Hepatocyte (in vitro differentiated cells): Measurements from ENCODE around the gene MSL3B. TPM values are rescaled to one million over a fixed set of nuclear protein-coding genes. Genes with fewer than 3 reads are reported as not detected.
A peak's percentile ranks its signal among the peaks of the same experiment; 100 is the strongest.

ENCODE experiments used
- DNase-seq: peaks from one replicate; pipeline ENCODE4 v3.0.0-alpha.2; 2016; ENCODE audit warnings: low spot score
- H2AFZ ChIP-seq: fragments of 200-600 bp; sonication (generic); 2 replicates; pipeline ENCODE4 v1.6.0; 2016; ENCODE audit warnings: antibody characterized with exemption, mild to moderate bottlenecking
- H3K27ac ChIP-seq: fragments of 200-600 bp; sonication (generic); 2 replicates; pipeline ENCODE4 v1.5.1; 2016; ENCODE audit warnings: mild to moderate bottlenecking
- H3K27me3 ChIP-seq: fragments of 200-600 bp; sonication (generic); 2 replicates; pipeline ENCODE4 v1.6.1; 2016
- H3K36me3 ChIP-seq: fragments of 200-600 bp; sonication (generic); replicated peaks from 2 replicates; pipeline ENCODE4 v1.5.1; 2016; ENCODE audit warnings: low read depth; ENCODE audit not compliant: insufficient read depth
- H3K4me1 ChIP-seq: fragments of 200-600 bp; sonication (generic); 2 replicates; pipeline ENCODE4 v1.5.1; 2016; ENCODE audit warnings: mild to moderate bottlenecking, moderate library complexity; ENCODE audit not compliant: insufficient read depth
- H3K4me2 ChIP-seq: fragments of 200-600 bp; sonication (generic); 2 replicates; pipeline ENCODE4 v1.6.0; 2016
- H3K4me3 ChIP-seq: fragments of 200-600 bp; sonication (generic); 2 replicates; pipeline ENCODE4 v1.5.1; 2016; ENCODE audit warnings: mild to moderate bottlenecking
- H3K79me2 ChIP-seq: fragments of 200-600 bp; sonication (generic); 2 replicates; pipeline ENCODE4 v1.6.0; 2017; ENCODE audit warnings: mild to moderate bottlenecking
- H3K9me2 ChIP-seq: fragments of 200-600 bp; sonication (generic); replicated peaks from 2 replicates; pipeline ENCODE4 v1.6.0; 2017; ENCODE audit warnings: mild to moderate bottlenecking; ENCODE audit not compliant: insufficient read depth
- H3K9me3 ChIP-seq: fragments of 200-600 bp; sonication (generic); 2 replicates; pipeline ENCODE4 v1.5.1; 2016; ENCODE audit warnings: low read depth, mild to moderate bottlenecking
- H4K20me1 ChIP-seq: fragments of 200-600 bp; sonication (generic); 2 replicates; pipeline ENCODE4 v1.6.0; 2016; ENCODE audit warnings: mild to moderate bottlenecking; ENCODE audit not compliant: insufficient read depth, poor library complexity, severe bottlenecking
- CTCF ChIP-seq: fragments of 200-600 bp; sonication (generic); IDR thresholded peaks from 2 replicates; pipeline ENCODE4 v1.5.1; 2016; ENCODE audit warnings: antibody characterized with exemption, mild to moderate bottlenecking; ENCODE audit not compliant: poor library complexity
- EZH2 ChIP-seq: fragments of 200-600 bp; sonication (generic); IDR thresholded peaks from 2 replicates; pipeline ENCODE4 v1.6.1; 2016; ENCODE audit warnings: antibody characterized with exemption, mild to moderate bottlenecking, borderline replicate concordance
- EZH2phosphoT487 ChIP-seq: fragments of 200-600 bp; sonication (generic); IDR thresholded peaks from one replicate; pipeline ENCODE4 v1.6.1; 2018; ENCODE audit warnings: antibody characterized with exemption, mild to moderate bottlenecking, low read depth, moderate library complexity; ENCODE audit not compliant: unreplicated experiment, severe bottlenecking
- WGBS: methylation state at CpG from one replicate; pipeline ENCODE4 v1.1.6; 2016; ENCODE audit warnings: low lambda C conversion rate; ENCODE audit errors: missing lambda C conversion rate; 5-methylcytosine and 5-hydroxymethylcytosine counted together
- polyA plus RNA-seq: library from polyadenylated mRNA; unstranded; fragments of >200 nt; fragmentation: Nextera tagmentation; extraction: Ambion mirVana; gene quantifications from 2 replicates; pipeline ENCODE4 v1.2.1, GENCODE V29; 2016
- total RNA-seq: library from RNA; depleted of rRNA; stranded (reverse); fragments of >200 nt; gene quantifications from 2 replicates; pipeline ENCODE4 v1.2.3, GENCODE V29; 2014

The MSL3B gene

GRCh38 chr2:233816771-233817170 lies 51.4 kb downstream of the MSL3B start:
- no peak for TF ChIP-seq CTCF
- no peak for TF ChIP-seq EZH2
- no peak for TF ChIP-seq EZH2phosphoT487
- H3K9me3 ChIP-seq = no peaks in the 10 kb centered on the region
- H2AFZ ChIP-seq = no peak overlapping the region
- peaks cover 10% of the 10 kb centered on the region for H3K4me1 ChIP-seq
- no peak overlapping the region for H3K27ac ChIP-seq
- WGBS = 85% methylated on average over 4 of the region's 4 CpGs
- no peak overlapping the region for H3K4me3 ChIP-seq
- H3K27me3 ChIP-seq = no peaks in the 10 kb centered on the region
- no peaks in the 10 kb centered on the region for H3K9me2 ChIP-seq
- H3K4me2 ChIP-seq = no peak overlapping the region
- no peaks in the 10 kb centered on the region for H4K20me1 ChIP-seq
- peak; percentile 20 for DNase-seq
- no peaks in the 10 kb centered on the region for H3K79me2 ChIP-seq
- no peaks in the 10 kb centered on the region for H3K36me3 ChIP-seq

GRCh38 chr2:233816334-233816733 lies 51.9 kb downstream of the MSL3B start:
- Histone ChIP-seq H3K27ac (no peak overlapping the region), H3K79me2 (no peaks in the 10 kb centered on the region), H3K9me2 (no peaks in the 10 kb centered on the region), H4K20me1 (no peaks in the 10 kb centered on the region), H3K27me3 (no peaks in the 10 kb centered on the region), H3K4me3 (no peak overlapping the region), H3K9me3 (no peaks in the 10 kb centered on the region), H3K4me1 (peaks cover 10% of the 10 kb centered on the region), H3K36me3 (no peaks in the 10 kb centered on the region), H3K4me2 (no peak overlapping the region), H2AFZ (no peak overlapping the region)
- DNase-seq = no peak
- no peak for TF ChIP-seq EZH2phosphoT487
- TF ChIP-seq EZH2 = no peak
- TF ChIP-seq CTCF = no peak
- WGBS = 66% methylated on average over 2 of the region's 2 CpGs

DNA sequence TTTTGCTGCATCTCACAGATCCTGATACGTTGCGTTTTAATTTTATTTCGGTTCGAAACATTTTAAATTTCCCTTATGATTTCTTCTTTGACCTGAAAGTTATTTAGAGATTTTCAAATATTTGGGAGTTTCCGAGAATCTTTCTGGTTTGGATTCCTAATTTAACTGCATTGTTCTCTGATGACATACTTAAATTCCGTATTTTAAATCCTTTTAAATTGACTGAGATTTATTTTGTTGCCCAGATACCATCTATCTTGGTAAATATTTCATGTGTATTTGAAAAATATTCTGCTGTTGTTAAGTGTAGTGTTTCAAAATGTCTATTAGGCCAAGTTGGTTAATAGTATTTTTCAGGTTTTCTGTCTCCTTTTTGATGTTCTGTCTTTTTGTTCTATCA lies 52.3 kb downstream of the MSL3B start:
- Histone ChIP-seq H4K20me1 (no peaks in the 10 kb centered on the region), H3K9me2 (no peaks in the 10 kb centered on the region), H3K79me2 (no peaks in the 10 kb centered on the region), H3K27ac (no peak overlapping the region), H3K4me1 (peaks cover 10% of the 10 kb centered on the region), H3K4me3 (no peak overlapping the region), H3K36me3 (no peaks in the 10 kb centered on the region), H3K27me3 (no peaks in the 10 kb centered on the region), H3K9me3 (no peaks in the 10 kb centered on the region), H2AFZ (no peak overlapping the region), H3K4me2 (no peak overlapping the region)
- no peak for DNase-seq
- WGBS = 84% methylated on average over 6 of the region's 6 CpGs
- TF ChIP-seq EZH2 = no peak
- no peak for TF ChIP-seq CTCF
- no peak for TF ChIP-seq EZH2phosphoT487

Other genes starting within 250 kb of the MSL3B start
- gene UGT1A10, start 231.9 kb downstream of the MSL3B start, total RNA-seq = not detected in 2 replicates
- not detected in 2 replicates for gene UGT1A10, start 231.9 kb downstream of the MSL3B start, polyA plus RNA-seq
- 9.6 and 9.8 TPM in 2 replicates for gene UGT1A9, start 196.5 kb downstream of the MSL3B start, total RNA-seq
- gene UGT1A9, start 196.5 kb downstream of the MSL3B start, polyA plus RNA-seq = 2.1 and 12.6 TPM in 2 replicates
- gene UGT1A7, start 186.5 kb downstream of the MSL3B start, total RNA-seq = 0.07 TPM in 1 of 2 replicates, not detected in the other
- gene UGT1A7, start 186.5 kb downstream of the MSL3B start, polyA plus RNA-seq = not detected in 2 replicates
- 3.4 and 3.6 TPM in 2 replicates for gene UGT1A6, start 175.5 kb downstream of the MSL3B start, total RNA-seq
- 0.64 and 0.77 TPM in 2 replicates for gene UGT1A6, start 175.5 kb downstream of the MSL3B start, polyA plus RNA-seq
- not detected in 2 replicates for gene UGT1A5, start 155.5 kb downstream of the MSL3B start, total RNA-seq
- not detected in 2 replicates for gene UGT1A5, start 155.5 kb downstream of the MSL3B start, polyA plus RNA-seq
- not detected in 2 replicates for gene UGT1A4, start 149.7 kb downstream of the MSL3B start, total RNA-seq
- gene UGT1A4, start 149.7 kb downstream of the MSL3B start, polyA plus RNA-seq = not detected in 2 replicates
- gene UGT1A3, start 139.3 kb downstream of the MSL3B start, total RNA-seq = not detected in 2 replicates
- gene UGT1A3, start 139.3 kb downstream of the MSL3B start, polyA plus RNA-seq = not detected in 2 replicates
- 0.53 and 0.60 TPM in 2 replicates for gene UGT1A1, start 108.1 kb downstream of the MSL3B start, total RNA-seq
- gene UGT1A1, start 108.1 kb downstream of the MSL3B start, polyA plus RNA-seq = 0.51 and 0.91 TPM in 2 replicates
- gene MROH2A, start 90.1 kb downstream of the MSL3B start, total RNA-seq = not detected in 2 replicates
- gene MROH2A, start 90.1 kb downstream of the MSL3B start, polyA plus RNA-seq = not detected in 2 replicates
- gene HJURP, start 13.9 kb downstream of the MSL3B start, total RNA-seq = 5.0 and 5.3 TPM in 2 replicates
- 2.7 and 3.6 TPM in 2 replicates for gene HJURP, start 13.9 kb downstream of the MSL3B start, polyA plus RNA-seq
- gene TRPM8, start 49.0 kb upstream of the MSL3B start, total RNA-seq = 0.33 and 0.84 TPM in 2 replicates
- 0.16 and 0.33 TPM in 2 replicates for gene TRPM8, start 49.0 kb upstream of the MSL3B start, polyA plus RNA-seq
- gene SPP2, start 182.3 kb upstream of the MSL3B start, total RNA-seq = 75.5 and 78.5 TPM in 2 replicates
- 26.1 and 71.4 TPM in 2 replicates for gene SPP2, start 182.3 kb upstream of the MSL3B start, polyA plus RNA-seq